MM.1S (cell line): Measurements from ENCODE around the gene PRKCZ.

ENCODE experiments used
- CTCF ChIP-seq: fragments of 300-600 bp; sonication (generic); IDR thresholded peaks from 2 replicates; pipeline ENCODE4 v1.5.1; 2016; ENCODE audit warnings: antibody characterized with exemption, low read length, mixed read lengths
- EZH2phosphoT487 ChIP-seq: fragments of 300-600 bp; sonication (generic); IDR thresholded peaks from 2 replicates; pipeline ENCODE4 v1.6.1; 2018; ENCODE audit warnings: antibody characterized with exemption, low read length

GRCh38 chr1:2199042-2199810 is 149.0 kb downstream of the PRKCZ start:
- TF ChIP-seq EZH2phosphoT487, result no peak
- no peak for TF ChIP-seq CTCF
